ENCODE results near the gene LBHD1. TPM values are rescaled to one million over a fixed set of nuclear protein-coding genes. Genes with fewer than 3 reads are reported as not detected.
A peak's percentile ranks its signal among the peaks of the same experiment; 100 is the strongest.

The LBHD1 gene
- total and polyA plus RNA-seq, 2 of the 13 experiments (the other 11 are each of a cell fraction or from before 2014, with no cell fraction given), result 3.2 to 3.7 TPM

DNA sequence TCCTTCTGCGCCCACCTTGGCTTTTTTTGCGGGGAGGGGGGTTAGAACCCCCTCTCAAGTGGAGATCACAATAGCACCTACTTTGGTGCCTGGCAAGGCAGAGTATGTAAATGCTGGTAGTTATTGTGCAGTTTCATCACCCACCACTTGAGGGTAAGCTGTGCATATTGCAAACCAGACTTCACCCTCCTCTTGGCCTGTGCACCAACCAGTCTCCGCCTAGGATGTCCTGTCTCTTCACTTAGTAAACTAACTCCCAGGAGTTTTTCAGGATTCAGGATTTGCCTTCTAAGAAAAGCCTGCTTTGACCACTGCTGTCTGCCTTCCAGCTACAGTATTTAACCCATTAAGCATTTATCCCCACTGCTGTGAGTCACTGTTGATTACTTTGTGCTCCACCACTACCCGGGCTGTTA lies 8.8 kb upstream of the LBHD1 start (continued):
- TF ChIP-seq, protein P1, sequence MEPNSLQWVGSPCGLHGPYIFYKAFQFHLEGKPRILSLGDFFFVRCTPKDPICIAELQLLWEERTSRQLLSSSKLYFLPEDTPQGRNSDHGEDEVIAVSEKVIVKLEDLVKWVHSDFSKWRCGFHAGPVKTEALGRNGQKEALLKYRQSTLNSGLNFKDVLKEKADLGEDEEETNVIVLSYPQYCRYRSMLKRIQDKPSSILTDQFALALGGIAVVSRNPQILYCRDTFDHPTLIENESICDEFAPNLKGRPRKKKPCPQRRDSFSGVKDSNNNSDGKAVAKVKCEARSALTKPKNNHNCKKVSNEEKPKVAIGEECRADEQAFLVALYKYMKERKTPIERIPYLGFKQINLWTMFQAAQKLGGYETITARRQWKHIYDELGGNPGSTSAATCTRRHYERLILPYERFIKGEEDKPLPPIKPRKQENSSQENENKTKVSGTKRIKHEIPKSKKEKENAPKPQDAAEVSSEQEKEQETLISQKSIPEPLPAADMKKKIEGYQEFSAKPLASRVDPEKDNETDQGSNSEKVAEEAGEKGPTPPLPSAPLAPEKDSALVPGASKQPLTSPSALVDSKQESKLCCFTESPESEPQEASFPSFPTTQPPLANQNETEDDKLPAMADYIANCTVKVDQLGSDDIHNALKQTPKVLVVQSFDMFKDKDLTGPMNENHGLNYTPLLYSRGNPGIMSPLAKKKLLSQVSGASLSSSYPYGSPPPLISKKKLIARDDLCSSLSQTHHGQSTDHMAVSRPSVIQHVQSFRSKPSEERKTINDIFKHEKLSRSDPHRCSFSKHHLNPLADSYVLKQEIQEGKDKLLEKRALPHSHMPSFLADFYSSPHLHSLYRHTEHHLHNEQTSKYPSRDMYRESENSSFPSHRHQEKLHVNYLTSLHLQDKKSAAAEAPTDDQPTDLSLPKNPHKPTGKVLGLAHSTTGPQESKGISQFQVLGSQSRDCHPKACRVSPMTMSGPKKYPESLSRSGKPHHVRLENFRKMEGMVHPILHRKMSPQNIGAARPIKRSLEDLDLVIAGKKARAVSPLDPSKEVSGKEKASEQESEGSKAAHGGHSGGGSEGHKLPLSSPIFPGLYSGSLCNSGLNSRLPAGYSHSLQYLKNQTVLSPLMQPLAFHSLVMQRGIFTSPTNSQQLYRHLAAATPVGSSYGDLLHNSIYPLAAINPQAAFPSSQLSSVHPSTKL (CRISPR knock-in tag; IDR thresholded peaks at IDR 0.05), result no peak
- TF ChIP-seq SAP130 (CRISPR knock-in tag; IDR thresholded peaks at IDR 0.05; ENCODE audit: low read depth), result peak; percentile 68
- TF ChIP-seq POLR2AphosphoS5 (IDR thresholded peaks at IDR 0.05; ENCODE audit: low read depth, low read length), result peak; percentile 49
- no peak for TF ChIP-seq RFXAP (CRISPR knock-in tag; IDR thresholded peaks at IDR 0.05; ENCODE audit: borderline replicate concordance)
- TF ChIP-seq GTF2F1 (IDR thresholded peaks at IDR 0.05; ENCODE audit: low read length), result no peak
- no peak for TF ChIP-seq NBN (conservative IDR thresholded peaks at IDR 0.05)
- TF ChIP-seq, protein P2, sequence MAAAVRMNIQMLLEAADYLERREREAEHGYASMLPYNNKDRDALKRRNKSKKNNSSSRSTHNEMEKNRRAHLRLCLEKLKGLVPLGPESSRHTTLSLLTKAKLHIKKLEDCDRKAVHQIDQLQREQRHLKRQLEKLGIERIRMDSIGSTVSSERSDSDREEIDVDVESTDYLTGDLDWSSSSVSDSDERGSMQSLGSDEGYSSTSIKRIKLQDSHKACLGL (CRISPR knock-in tag; IDR thresholded peaks at IDR 0.05), result no peak
- no peak for TF ChIP-seq SALL2 (CRISPR knock-in tag; IDR thresholded peaks at IDR 0.05)
- TF ChIP-seq GATAD1 (CRISPR knock-in tag; IDR thresholded peaks at IDR 0.05), result peak; percentile 59; the same call in 1 of the 2 replicates
- TF ChIP-seq HOXA9 (CRISPR knock-in tag; IDR thresholded peaks at IDR 0.05; ENCODE audit: borderline replicate concordance), result no peak
- peak; percentile 41; the same call in 1 of the 2 replicates for TF ChIP-seq ZNF792 (CRISPR knock-in tag; IDR thresholded peaks at IDR 0.05)
- 0 out of 2 replicates have a peak, but pooled peaks have one; percentile 15 for TF ChIP-seq RARA (CRISPR knock-in tag; IDR thresholded peaks at IDR 0.05)
- TF ChIP-seq, protein P3, sequence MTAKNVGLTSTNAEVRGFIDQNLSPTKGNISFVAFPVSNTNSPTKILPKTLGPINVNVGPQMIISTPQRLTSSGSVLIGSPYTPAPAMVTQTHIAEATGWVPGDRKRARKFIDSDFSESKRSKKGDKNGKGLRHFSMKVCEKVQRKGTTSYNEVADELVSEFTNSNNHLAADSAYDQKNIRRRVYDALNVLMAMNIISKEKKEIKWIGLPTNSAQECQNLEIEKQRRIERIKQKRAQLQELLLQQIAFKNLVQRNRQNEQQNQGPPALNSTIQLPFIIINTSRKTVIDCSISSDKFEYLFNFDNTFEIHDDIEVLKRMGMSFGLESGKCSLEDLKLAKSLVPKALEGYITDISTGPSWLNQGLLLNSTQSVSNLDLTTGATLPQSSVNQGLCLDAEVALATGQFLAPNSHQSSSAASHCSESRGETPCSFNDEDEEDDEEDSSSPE (CRISPR knock-in tag; IDR thresholded peaks at IDR 0.05), result no peak
- TF ChIP-seq KAT8 (CRISPR knock-in tag; IDR thresholded peaks at IDR 0.05), result peak; percentile 49
- no peak for TF ChIP-seq ZNF343 (CRISPR knock-in tag; IDR thresholded peaks at IDR 0.05)
- no peak for TF ChIP-seq SOX5 (CRISPR knock-in tag; IDR thresholded peaks at IDR 0.05; ENCODE audit: borderline replicate concordance)
- TF ChIP-seq, protein P4, sequence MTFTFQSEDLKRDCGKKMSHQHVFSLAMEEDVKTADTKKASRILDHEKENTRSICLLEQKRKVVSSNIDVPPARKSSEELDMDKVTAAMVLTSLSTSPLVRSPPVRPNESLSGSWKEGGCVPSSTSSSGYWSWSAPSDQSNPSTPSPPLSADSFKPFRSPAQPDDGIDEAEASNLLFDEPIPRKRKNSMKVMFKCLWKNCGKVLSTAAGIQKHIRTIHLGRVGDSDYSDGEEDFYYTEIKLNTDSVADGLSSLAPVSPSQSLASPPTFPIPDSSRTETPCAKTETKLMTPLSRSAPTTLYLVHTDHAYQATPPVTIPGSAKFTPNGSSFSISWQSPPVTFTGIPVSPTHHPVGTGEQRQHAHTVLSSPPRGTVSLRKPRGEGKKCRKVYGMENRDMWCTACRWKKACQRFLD (CRISPR knock-in tag; IDR thresholded peaks at IDR 0.05; ENCODE audit: borderline replicate concordance), result no peak
- TF ChIP-seq NCOA1 (CRISPR knock-in tag; IDR thresholded peaks at IDR 0.05), result no peak
- peak; percentile 73 for TF ChIP-seq STAG1 (CRISPR knock-in tag; IDR thresholded peaks at IDR 0.05)
- peak; percentile 85 for TF ChIP-seq BCL6 (CRISPR knock-in tag; IDR thresholded peaks at IDR 0.05)
- TF ChIP-seq, protein P5, sequence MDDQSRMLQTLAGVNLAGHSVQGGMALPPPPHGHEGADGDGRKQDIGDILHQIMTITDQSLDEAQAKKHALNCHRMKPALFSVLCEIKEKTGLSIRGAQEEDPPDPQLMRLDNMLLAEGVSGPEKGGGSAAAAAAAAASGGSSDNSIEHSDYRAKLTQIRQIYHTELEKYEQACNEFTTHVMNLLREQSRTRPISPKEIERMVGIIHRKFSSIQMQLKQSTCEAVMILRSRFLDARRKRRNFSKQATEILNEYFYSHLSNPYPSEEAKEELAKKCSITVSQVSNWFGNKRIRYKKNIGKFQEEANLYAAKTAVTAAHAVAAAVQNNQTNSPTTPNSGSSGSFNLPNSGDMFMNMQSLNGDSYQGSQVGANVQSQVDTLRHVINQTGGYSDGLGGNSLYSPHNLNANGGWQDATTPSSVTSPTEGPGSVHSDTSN (CRISPR knock-in tag; IDR thresholded peaks at IDR 0.05; ENCODE audit: borderline replicate concordance), result no peak
- 0 out of 2 replicates have a peak, but pooled peaks have one; percentile 33 for TF ChIP-seq RXRB (CRISPR knock-in tag; IDR thresholded peaks at IDR 0.05; ENCODE audit: borderline replicate concordance)
- no peak for TF ChIP-seq ZNF331 (CRISPR knock-in tag; IDR thresholded peaks at IDR 0.05)
- TF ChIP-seq CEBPG (CRISPR knock-in tag; IDR thresholded peaks at IDR 0.05), result peak; percentile 79
- peak; percentile 49 for TF ChIP-seq XRCC5 (optimal IDR thresholded peaks at IDR 0.05; ENCODE audit: low read length)
- TF ChIP-seq NFYB (CRISPR knock-in tag; IDR thresholded peaks at IDR 0.05), result no peak
- no peak for TF ChIP-seq MXD4 (CRISPR knock-in tag; IDR thresholded peaks at IDR 0.05)

Measured in HepG2 (cell line).